ENCODE measurements around the gene SRM.

- TF ChIP-seq EZH2phosphoT487 (IDR thresholded peaks at IDR 0.05; ENCODE audit: insufficient read depth, low read depth) (no peak), EZH2 (IDR thresholded peaks at IDR 0.05; ENCODE audit: insufficient read depth, poor library complexity, severe bottlenecking) (no peak)
These were observed 39.8 kb downstream of the SRM start for GRCh38 chr1:11019971-11020370.

All from GM23248 (cell line).